Ishikawa (cell line): Measurements from ENCODE around the gene HJURP.

Experiments used
- CEBPB ChIP-seq: IDR thresholded peaks from 2 replicates; pipeline ENCODE4 v1.6.1; 2012
- CREB1 ChIP-seq: IDR thresholded peaks from 2 replicates; pipeline ENCODE4 v1.6.1; 2012; ENCODE audit warnings: low read depth
- EGR1 ChIP-seq: IDR thresholded peaks from 2 replicates; pipeline ENCODE4 v1.6.1; 2012
- EP300 ChIP-seq: IDR thresholded peaks from 2 replicates; pipeline ENCODE4 v1.6.1; 2012; ENCODE audit warnings: borderline replicate concordance
- FOXM1 ChIP-seq: IDR thresholded peaks from 2 replicates; pipeline ENCODE4 v1.6.1; 2012; ENCODE audit warnings: low read depth, borderline replicate concordance
- NFIC ChIP-seq: IDR thresholded peaks from 2 replicates; pipeline ENCODE4 v1.6.1; 2012
- RAD21 ChIP-seq: IDR thresholded peaks from 2 replicates; pipeline ENCODE4 v1.6.1; 2012; ENCODE audit warnings: low read depth
- TAF1 ChIP-seq: IDR thresholded peaks from 2 replicates; pipeline ENCODE4 v1.6.1; 2012; ENCODE audit warnings: low read depth, mild to moderate bottlenecking
- TCF12 ChIP-seq: IDR thresholded peaks from 2 replicates; pipeline ENCODE4 v1.6.1; 2012; ENCODE audit warnings: low read depth
- TEAD4 ChIP-seq: IDR thresholded peaks from 2 replicates; pipeline ENCODE4 v1.6.1; 2012
- YY1 ChIP-seq: IDR thresholded peaks from 2 replicates; pipeline ENCODE4 v1.6.1; 2012; ENCODE audit warnings: low read depth
- ZBTB7A ChIP-seq: IDR thresholded peaks from 2 replicates; pipeline ENCODE4 v1.6.1; 2012; ENCODE audit warnings: low read depth
- TF ChIP-seq, protein P1 (sequence below): IDR thresholded peaks from 2 replicates; pipeline ENCODE4 v1.6.1; 2012; ENCODE audit warnings: low read depth, mild to moderate bottlenecking
- TF ChIP-seq, protein P2 (sequence below): IDR thresholded peaks from 2 replicates; pipeline ENCODE4 v1.6.1; 2012
- TF ChIP-seq, protein P3 (sequence below): IDR thresholded peaks from 2 replicates; pipeline ENCODE4 v1.6.1; 2012

HJURP gene

DNA sequence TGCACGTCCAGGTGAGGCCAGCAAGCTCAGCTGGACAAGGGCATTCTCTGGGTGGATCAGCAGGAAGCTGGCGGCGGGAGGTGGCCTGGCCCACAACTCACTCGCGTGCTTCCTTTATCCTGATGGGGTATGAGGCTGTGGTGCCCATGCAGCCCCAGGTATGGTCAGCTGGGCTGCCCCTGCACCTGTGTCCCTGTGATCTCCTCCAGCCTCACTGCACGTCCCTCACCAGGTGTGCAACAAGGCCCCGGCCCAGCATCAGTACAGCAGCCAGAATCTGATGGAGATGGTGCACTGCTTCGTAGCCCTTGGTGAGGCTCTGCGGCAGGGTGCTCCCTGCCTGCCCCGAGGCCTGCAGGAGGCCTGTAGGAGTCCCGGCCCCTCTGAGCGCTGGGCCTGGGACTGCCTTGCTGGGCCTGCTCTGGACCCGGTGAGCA lies 58.6 kb downstream of the HJURP start:
- TF ChIP-seq EP300 (no peak), CREB1 (no peak), ZBTB7A (no peak), NFIC (no peak), TCF12 (no peak), FOXM1 (no peak), TAF1 (no peak), TEAD4 (no peak), CEBPB (no peak), EGR1 (no peak)
- TF ChIP-seq, protein P1, sequence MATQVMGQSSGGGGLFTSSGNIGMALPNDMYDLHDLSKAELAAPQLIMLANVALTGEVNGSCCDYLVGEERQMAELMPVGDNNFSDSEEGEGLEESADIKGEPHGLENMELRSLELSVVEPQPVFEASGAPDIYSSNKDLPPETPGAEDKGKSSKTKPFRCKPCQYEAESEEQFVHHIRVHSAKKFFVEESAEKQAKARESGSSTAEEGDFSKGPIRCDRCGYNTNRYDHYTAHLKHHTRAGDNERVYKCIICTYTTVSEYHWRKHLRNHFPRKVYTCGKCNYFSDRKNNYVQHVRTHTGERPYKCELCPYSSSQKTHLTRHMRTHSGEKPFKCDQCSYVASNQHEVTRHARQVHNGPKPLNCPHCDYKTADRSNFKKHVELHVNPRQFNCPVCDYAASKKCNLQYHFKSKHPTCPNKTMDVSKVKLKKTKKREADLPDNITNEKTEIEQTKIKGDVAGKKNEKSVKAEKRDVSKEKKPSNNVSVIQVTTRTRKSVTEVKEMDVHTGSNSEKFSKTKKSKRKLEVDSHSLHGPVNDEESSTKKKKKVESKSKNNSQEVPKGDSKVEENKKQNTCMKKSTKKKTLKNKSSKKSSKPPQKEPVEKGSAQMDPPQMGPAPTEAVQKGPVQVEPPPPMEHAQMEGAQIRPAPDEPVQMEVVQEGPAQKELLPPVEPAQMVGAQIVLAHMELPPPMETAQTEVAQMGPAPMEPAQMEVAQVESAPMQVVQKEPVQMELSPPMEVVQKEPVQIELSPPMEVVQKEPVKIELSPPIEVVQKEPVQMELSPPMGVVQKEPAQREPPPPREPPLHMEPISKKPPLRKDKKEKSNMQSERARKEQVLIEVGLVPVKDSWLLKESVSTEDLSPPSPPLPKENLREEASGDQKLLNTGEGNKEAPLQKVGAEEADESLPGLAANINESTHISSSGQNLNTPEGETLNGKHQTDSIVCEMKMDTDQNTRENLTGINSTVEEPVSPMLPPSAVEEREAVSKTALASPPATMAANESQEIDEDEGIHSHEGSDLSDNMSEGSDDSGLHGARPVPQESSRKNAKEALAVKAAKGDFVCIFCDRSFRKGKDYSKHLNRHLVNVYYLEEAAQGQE: no peak
- TF ChIP-seq, protein P2, sequence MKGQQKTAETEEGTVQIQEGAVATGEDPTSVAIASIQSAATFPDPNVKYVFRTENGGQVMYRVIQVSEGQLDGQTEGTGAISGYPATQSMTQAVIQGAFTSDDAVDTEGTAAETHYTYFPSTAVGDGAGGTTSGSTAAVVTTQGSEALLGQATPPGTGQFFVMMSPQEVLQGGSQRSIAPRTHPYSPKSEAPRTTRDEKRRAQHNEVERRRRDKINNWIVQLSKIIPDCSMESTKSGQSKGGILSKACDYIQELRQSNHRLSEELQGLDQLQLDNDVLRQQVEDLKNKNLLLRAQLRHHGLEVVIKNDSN: no peak

DNA sequence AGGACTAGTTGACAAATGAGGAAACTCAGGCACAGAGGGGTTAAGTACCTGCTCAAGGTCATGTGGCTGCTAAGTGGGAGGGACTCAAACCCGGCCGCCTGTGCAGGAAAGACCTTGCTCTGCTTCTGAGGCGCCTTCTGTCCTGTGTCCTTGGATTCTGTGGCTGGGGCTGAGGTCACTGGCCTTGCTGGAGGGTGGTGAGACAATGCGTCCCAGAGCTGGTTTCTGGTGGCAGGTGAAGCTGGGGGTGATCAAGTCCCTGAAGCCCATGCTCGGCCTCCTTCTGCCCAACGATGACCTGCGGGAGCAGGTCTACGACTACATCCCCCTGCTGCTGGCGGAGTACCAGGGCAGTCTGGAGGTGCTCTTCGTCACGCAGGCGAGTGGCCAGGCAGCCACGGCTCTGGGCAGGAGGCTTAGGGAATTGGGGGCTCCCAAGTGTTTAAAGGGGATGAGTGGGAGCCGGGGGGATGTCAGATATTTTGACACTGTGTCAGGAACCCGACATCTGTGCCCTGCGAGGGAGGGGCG lies 60.1 kb downstream of the HJURP start:
- no peak for TF ChIP-seq TAF1
- no peak for TF ChIP-seq EP300
- TF ChIP-seq ZBTB7A: no peak
- TF ChIP-seq, protein P1: no peak
- TF ChIP-seq CREB1: no peak
- TF ChIP-seq FOXM1: no peak
- TF ChIP-seq RAD21: no peak
- TF ChIP-seq EGR1: no peak
- no peak for TF ChIP-seq NFIC
- no peak for TF ChIP-seq YY1
- TF ChIP-seq, protein P2: no peak
- no peak for TF ChIP-seq CEBPB
- TF ChIP-seq TCF12: no peak
- no peak for TF ChIP-seq TEAD4
- TF ChIP-seq, protein P3, sequence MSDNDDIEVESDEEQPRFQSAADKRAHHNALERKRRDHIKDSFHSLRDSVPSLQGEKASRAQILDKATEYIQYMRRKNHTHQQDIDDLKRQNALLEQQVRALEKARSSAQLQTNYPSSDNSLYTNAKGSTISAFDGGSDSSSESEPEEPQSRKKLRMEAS: no peak

DNA sequence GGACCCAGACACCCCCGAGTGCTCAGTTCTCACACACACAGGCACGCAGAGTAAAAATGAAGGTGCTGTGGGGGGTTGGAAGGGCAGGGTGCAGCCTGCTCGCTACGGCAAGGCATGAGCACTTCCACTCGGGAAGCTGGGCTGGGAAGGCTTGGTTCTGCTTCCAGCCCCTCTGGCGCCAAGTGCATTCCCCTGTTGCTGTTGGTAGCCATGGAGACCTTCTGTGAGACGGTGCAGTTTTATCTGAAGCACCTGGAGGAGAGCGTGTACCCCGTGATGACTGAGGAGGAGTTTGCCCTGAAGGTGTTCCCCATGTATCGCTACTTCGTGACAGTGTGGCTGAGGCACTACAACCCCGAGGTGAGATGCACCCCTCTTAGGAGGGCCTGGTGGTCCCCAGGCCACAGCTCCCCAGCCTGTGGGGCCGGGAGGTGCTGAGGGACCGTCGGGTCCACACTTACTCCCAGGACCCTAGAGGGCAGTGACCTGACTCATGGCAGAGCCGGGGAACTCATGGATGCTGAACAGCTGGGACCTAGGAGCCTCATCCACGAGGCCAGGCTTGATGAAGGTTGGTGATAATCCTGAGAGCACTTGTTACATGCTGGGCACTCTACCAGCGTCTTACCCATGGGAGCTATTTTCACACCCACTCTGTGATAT lies 60.7 kb downstream of the HJURP start:
- TF ChIP-seq NFIC (no peak), EP300 (no peak), ZBTB7A (no peak), RAD21 (no peak), TAF1 (no peak), YY1 (no peak), EGR1 (no peak), TCF12 (no peak)
- TF ChIP-seq, protein P1: no peak
- TF ChIP-seq, protein P2: no peak

DNA sequence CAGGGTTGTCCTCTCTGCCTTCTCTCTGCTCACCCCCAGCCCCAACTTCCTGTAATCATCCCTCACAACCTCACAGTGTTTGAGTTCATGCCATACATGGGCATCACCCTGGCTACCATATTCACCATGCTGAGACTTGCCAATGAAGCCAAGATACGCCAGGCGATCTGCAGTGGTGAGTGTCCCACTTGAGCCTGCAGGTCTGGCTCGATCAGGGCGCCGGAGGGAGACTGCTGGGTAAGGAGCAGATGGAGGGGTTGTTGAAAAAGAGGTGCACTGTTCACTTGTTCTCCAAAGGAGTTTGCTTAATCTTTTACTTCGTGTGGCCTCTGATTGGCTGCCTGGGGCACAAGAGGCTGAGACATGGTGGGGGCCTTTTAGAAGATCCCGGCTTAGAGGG lies 61.6 kb downstream of the HJURP start:
- TF ChIP-seq, protein P2: no peak
- TF ChIP-seq CEBPB: no peak
- TF ChIP-seq ZBTB7A: no peak
- no peak for TF ChIP-seq NFIC
- TF ChIP-seq CREB1: no peak
- TF ChIP-seq YY1: no peak
- TF ChIP-seq TAF1: no peak
- TF ChIP-seq RAD21: no peak
- TF ChIP-seq FOXM1: no peak
- TF ChIP-seq EGR1: no peak
- TF ChIP-seq, protein P1: no peak
- TF ChIP-seq, protein P3: no peak
- no peak for TF ChIP-seq EP300
- TF ChIP-seq TEAD4: no peak
- no peak for TF ChIP-seq TCF12
